Measurements from ENCODE around the gene SAMMSON. TPM values are rescaled to one million over a fixed set of nuclear protein-coding genes. Genes with fewer than 3 reads are reported as not detected.
A peak's percentile ranks its signal among the peaks of the same experiment; 100 is the strongest.

Gene SAMMSON
- total and polyA plus RNA-seq, 2 of the 4 experiments (the other 2 are of a cell fraction), result not detected

DNA sequence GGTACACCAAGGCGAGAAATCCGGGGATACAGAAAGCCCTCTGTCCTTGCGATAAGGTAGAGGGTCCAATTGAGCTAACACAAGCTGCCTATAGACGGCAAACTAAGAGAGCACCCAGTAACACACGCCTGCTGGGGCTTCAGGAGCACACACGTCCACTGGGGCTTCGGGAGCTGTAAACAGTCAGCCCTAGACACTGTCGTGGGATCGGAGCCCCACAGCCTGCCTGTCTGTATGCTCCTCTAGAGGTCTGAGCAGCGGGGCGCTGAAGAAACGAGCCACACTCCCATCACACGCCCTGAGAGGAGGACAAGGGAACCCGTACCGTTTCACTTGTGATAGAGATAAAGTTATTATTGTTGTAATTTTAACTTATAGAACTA, 486 bp downstream of the SAMMSON start:
- Histone ChIP-seq H3K9me3 (ENCODE audit: control insufficient read depth, insufficient read depth, low read length) (no peaks in the 10 kb centered on the region), H4K5ac (ENCODE audit: low read depth, low read length) (peak overlapping the region; percentile 85), H3K4me1 (ENCODE audit: control insufficient read depth, insufficient read depth, low read length) (peaks cover 13% of the 10 kb centered on the region), H2AFZ (replicated peaks; ENCODE audit: low read length, poor library complexity) (peak overlapping the region; percentile 89), H2BK5ac (ENCODE audit: low read depth, low read length, poor library complexity, severe bottlenecking) (peak overlapping the region; percentile 48), H3K14ac (replicated peaks; ENCODE audit: low read depth, low read length) (peak overlapping the region; percentile 92), H4K20me1 (ENCODE audit: insufficient read depth, low read length) (no peaks in the 10 kb centered on the region), H3K23ac (ENCODE audit: low read depth, low read length) (peak overlapping the region; percentile 70), H3K4me3 (ENCODE audit: insufficient read depth, low read depth, low read length) (no peak overlapping the region), H2BK20ac (ENCODE audit: low read depth, low read length) (peak overlapping the region; percentile 90), H3K36me3 (ENCODE audit: control insufficient read depth, insufficient read depth, low read length) (no peaks in the 10 kb centered on the region), H2BK120ac (ENCODE audit: low read depth, low read length) (peak overlapping the region; percentile 95), H2AK9ac (replicated peaks; ENCODE audit: low read depth, low read length, poor library complexity) (peak overlapping the region; percentile 3), H2AK5ac (ENCODE audit: low read depth, low read length) (peak overlapping the region; percentile 95), H3K27ac (ENCODE audit: insufficient read depth, low read length) (peak overlapping the region; percentile 95), H4K8ac (ENCODE audit: low read depth in 2 of 2, low read length in 2 of 2) (peak overlapping the region; percentile 27 to 87; a peak in 3 of 4 replicates), H3K27me3 (ENCODE audit: control insufficient read depth, insufficient read depth, low read length) (no peaks in the 10 kb centered on the region), H3K9ac (ENCODE audit: low read depth, low read length) (0 out of 2 replicates have a peak overlapping the region, but pooled peaks have one; percentile 10), H3K4ac (ENCODE audit: low read depth, low read length) (peak overlapping the region; percentile 97), H2BK15ac (ENCODE audit: low read depth, low read length) (peak overlapping the region; percentile 98; the same call in 2 of the 3 replicates), H3K9me1 (ENCODE audit: insufficient read depth, low read length) (0 out of 2 replicates have a peak, but pooled peaks cover 4% of the 10 kb centered on the region), H3K79me1 (ENCODE audit: low read depth in 1 of 2, low read length in 2 of 2) (no peaks in the 10 kb centered on the region), H4K91ac (ENCODE audit: insufficient read depth, low read depth, low read length) (peak overlapping the region; percentile 92), H3K56ac (ENCODE audit: extremely low read depth, insufficient read depth, low read length) (no peak overlapping the region), H3K18ac (ENCODE audit: low read depth, low read length) (peak overlapping the region; percentile 74), H3K4me2 (ENCODE audit: low read depth, low read length) (no peak overlapping the region; the same call in 1 of the 2 replicates)
- CTCF ChIA-PET, result no interaction called here
- ATAC-seq (ENCODE audit: low read depth) (no peak), DNase-seq (no peak)
- dilution Hi-C loops (cut with HindIII; ENCODE audit: low sequenced_read_pairs, unreplicated experiment), result no loop called here
- TF ChIP-seq RAD21 (IDR thresholded peaks at IDR 0.05; ENCODE audit: low read length), result no peak
- TF ChIP-seq, protein P1, sequence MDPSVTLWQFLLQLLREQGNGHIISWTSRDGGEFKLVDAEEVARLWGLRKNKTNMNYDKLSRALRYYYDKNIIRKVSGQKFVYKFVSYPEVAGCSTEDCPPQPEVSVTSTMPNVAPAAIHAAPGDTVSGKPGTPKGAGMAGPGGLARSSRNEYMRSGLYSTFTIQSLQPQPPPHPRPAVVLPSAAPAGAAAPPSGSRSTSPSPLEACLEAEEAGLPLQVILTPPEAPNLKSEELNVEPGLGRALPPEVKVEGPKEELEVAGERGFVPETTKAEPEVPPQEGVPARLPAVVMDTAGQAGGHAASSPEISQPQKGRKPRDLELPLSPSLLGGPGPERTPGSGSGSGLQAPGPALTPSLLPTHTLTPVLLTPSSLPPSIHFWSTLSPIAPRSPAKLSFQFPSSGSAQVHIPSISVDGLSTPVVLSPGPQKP (IDR thresholded peaks at IDR 0.05; ENCODE audit: borderline replicate concordance, low read depth, low read length), result no peak
- TF ChIP-seq CEBPB (IDR thresholded peaks at IDR 0.05; ENCODE audit: low read depth, low read length), result no peak
- TF ChIP-seq BHLHE40 (IDR thresholded peaks at IDR 0.05; ENCODE audit: low read depth, low read length), result no peak
- no peak for TF ChIP-seq MXI1 (IDR thresholded peaks at IDR 0.05; ENCODE audit: borderline replicate concordance, low read depth, low read length)
- TF ChIP-seq CHD1 (IDR thresholded peaks at IDR 0.05; ENCODE audit: low read depth, low read length), result no peak
- TF ChIP-seq, protein P2, sequence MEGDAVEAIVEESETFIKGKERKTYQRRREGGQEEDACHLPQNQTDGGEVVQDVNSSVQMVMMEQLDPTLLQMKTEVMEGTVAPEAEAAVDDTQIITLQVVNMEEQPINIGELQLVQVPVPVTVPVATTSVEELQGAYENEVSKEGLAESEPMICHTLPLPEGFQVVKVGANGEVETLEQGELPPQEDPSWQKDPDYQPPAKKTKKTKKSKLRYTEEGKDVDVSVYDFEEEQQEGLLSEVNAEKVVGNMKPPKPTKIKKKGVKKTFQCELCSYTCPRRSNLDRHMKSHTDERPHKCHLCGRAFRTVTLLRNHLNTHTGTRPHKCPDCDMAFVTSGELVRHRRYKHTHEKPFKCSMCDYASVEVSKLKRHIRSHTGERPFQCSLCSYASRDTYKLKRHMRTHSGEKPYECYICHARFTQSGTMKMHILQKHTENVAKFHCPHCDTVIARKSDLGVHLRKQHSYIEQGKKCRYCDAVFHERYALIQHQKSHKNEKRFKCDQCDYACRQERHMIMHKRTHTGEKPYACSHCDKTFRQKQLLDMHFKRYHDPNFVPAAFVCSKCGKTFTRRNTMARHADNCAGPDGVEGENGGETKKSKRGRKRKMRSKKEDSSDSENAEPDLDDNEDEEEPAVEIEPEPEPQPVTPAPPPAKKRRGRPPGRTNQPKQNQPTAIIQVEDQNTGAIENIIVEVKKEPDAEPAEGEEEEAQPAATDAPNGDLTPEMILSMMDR (conservative IDR thresholded peaks at IDR 0.05; ENCODE audit: low read depth, low read length), result no peak
- no peak for TF ChIP-seq RCOR1 (IDR thresholded peaks at IDR 0.05; ENCODE audit: insufficient replicate concordance, low read length)
- no peak for TF ChIP-seq SMC3 (IDR thresholded peaks at IDR 0.05; ENCODE audit: low read depth, low read length)
- no peak for TF ChIP-seq MAFK (IDR thresholded peaks at IDR 0.05; ENCODE audit: low read depth, low read length)
- no peak for TF ChIP-seq FOS (IDR thresholded peaks at IDR 0.05; ENCODE audit: low read depth, low read length)
- no peak for TF ChIP-seq MAZ (IDR thresholded peaks at IDR 0.05; ENCODE audit: borderline replicate concordance, low read depth, low read length)
- TF ChIP-seq NFE2L2 (IDR thresholded peaks at IDR 0.05; ENCODE audit: low read depth, low read length), result no peak
- no peak for TF ChIP-seq POLR2A (IDR thresholded peaks at IDR 0.05; ENCODE audit: low read depth, low read length)
- TF ChIP-seq RFX5 (IDR thresholded peaks at IDR 0.05; ENCODE audit: low read depth, low read length), result no peak
- TF ChIP-seq USF2 (IDR thresholded peaks at IDR 0.05; ENCODE audit: low read depth, low read length), result no peak
- WGBS, 2 experiments (ENCODE audit: extremely low coverage in 2 of 2, insufficient read length in 1 of 2), result 83% methylated on average over 2 of the region's 15 CpGs; no CpG with 5 or more reads in 1 of the 2 experiments
- POLR2A ChIA-PET (ENCODE audit: unreplicated experiment), result interaction anchor here (0.5 kb wide), 1 partner anchor 967 kb away, joined by 6 read pairs; no protein-coding TSS in a partner anchor
- in situ Hi-C loops (cut with MboI; ENCODE audit: low sequenced_read_pairs), result no loop called here
- no TSS peak for BruUV-seq (replicated peaks)
- intact Hi-C loops (cut with micrococcal nuclease), result no loop called here
